Measurements from ENCODE around the gene LILRB3.
"Not testable (repeated sequence)": the region's sequence is repeated elsewhere in the genome, so short reads cannot be mapped to it uniquely, and the experiment has no call there.

Gene LILRB3

DNA sequence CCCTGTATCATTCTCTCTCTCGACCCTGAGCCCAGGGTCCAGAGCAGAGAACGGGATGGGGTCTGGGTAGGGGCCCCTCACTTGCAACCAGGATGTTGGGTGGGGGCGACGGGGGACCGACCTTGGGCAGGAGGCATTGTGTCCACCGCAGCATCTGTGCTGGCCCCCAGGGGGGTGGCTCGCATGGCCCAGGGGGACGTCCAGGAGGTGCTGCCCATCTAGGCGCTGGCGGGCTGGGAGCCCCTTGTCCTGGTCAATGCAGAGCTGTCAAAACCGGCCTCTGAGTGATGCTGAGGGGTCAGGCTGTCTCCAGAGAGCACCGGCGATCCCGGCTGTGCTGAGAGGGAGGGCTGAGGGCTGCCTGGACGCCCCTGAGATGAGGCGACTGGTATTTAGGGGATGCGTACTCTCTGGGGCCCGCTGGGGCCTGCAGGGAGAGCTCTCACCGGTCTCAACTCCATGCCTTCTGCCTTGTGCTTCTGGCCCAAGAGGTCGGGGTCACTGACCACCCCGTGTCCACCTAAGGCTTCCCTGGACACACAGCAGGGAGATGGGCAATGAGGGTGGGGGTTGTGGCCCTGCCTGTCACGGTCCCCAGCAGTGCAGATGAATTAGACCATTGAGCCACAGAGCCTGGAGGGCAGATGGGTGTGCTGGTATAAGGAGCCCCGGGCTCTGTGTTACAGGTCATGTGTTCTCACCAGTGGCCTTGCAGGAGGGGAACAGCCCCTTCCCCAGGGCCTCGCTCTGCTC is 13.6 kb downstream of the LILRB3 start:
- peak; percentile 43 for DNase-seq

DNA sequence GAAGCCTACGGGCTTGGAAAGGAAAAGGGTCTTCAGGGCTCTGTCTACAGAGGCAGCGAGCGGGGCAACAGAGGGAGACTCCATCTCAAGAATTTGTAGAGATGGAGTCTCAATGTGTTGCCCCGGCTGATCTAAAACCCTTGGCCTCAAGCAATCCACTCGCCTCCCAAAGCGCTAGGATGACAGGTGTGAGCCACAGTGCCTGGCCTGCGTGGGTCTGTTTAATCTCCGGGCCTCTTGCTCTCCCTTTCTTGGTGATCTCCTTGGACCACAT is 14.1 kb downstream of the LILRB3 start:
- DNase-seq, result no peak

DNA sequence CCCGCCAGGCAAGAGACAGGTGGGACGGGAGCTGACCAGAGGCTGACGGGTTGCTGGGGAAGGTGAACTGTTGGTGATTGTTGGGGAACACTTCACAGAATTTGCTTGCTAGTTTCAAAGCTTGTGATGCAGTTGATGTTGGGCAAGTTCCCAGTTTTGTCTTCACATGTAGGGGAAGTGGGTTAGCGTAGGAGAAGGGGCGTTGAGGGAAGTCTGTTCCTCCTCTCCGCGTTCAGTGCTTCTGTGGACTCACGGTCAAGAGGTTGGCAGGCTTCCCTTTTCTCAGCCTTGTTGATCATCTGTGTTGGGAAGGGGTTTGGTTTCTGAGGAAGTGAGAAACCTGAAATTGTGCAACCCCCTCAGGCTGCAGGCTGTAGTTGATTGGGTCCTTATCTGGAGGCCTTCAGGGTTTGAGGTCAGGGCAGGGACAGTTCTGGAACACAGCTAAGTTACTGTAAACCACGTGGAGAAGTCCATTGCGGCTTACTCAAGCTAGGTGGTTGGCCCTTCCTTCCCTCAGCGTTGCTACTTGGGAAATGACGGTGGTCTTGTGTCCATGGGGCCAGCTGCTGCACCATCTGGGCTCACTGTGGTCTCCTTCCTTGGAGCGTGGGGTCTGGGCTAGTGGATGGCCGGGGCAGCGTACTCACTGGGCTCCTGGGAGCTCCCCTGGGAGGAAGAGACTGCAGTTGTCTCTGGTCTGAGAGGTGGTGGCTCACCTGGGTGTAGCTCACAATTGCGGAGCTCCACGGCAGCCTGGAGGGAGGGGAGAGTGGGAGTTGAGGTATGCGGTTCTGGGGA is 14.6 kb downstream of the LILRB3 start:
- peak; percentile 67 for DNase-seq

DNA sequence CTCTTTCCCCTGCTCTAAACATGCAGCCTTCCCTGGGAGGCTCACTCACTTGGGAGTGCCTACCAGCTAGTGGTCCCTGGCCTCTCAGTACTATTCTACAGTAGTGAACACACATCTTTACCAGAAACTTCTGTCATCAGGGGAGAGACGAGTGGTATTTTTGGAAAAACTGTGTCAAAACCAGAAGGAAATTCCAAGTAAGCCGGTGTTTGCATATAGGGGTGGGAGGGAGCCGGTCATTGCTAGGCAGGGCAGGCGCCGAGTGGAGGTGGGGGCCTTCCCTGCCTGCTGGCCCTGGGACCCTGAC is 15.2 kb downstream of the LILRB3 start:
- DNase-seq, result no peak

DNA sequence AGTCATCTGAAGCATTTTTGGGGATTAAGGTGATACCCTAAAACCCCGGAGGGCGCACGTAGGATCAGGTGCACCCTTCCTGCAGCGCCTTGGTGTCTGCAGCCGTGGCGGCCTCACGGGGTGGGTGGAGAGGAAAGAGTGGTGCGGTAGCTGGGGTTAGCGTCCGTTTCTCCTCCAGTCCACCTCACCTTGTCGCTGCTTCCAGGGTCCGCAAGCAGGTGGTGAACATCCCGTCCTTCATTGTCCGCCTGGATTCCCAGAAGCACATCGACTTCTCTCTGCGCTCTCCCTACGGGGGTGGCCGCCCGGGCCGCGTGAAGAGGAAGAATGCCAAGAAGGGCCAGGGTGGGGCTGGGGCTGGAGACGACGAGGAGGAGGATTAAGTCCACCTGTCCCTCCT is 15.6 kb downstream of the LILRB3 start:
- DNase-seq, result not testable (repeated sequence)

DNA sequence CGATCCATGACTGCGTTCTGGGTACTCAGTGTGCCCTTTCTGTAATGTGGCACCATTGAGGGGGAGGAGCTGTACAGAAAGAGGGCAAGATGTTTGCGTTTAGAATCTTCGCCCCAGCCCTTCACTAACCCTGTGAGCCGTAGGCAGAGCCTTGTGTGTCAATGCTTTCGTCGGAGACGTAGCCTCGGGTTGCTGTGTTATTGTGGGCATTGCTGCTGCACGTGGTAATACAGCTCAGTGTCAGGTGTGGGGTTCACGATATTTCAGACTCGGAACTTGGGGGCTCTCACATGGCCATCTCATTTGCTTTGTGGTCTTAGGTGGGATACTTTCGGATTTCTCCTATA is 16.0 kb downstream of the LILRB3 start:
- no peak for DNase-seq

DNA sequence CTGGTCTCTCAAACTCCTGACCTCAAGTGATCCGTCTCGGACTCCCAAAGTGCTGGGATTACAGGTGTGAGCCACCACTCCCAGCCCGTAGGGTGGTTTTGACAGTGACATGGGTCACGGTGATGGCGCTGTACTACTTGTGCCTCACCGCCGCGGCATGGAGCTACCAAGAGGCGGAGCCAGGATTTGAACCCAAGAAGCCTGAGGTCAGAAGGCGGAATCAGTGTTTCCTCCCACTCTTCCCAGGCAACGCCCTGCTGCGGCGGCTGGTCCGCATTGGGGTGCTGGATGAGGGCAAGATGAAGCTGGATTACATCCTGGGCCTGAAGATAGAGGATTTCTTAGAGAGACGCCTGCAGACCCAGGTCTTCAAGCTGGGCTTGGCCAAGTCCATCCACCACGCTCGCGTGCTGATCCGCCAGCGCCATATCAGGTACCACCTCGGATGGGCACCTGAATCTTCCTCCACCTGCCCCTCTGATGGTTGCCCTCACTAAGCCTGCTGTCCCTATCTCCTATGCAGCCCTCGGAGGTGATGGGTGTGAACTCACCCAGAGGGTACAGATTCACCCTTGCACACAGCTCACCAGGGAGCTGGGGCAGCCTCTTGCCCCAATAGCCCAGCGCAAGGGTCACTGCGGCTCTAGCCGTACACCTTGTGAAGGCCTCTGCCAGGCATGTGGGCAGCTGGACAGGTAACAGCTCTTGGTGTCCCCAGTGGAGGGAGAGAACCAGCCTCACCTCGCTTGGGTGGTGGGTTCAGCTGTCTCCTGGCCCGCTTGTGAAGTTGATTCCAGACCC is 16.6 kb downstream of the LILRB3 start:
- DNase-seq, result no peak

DNA sequence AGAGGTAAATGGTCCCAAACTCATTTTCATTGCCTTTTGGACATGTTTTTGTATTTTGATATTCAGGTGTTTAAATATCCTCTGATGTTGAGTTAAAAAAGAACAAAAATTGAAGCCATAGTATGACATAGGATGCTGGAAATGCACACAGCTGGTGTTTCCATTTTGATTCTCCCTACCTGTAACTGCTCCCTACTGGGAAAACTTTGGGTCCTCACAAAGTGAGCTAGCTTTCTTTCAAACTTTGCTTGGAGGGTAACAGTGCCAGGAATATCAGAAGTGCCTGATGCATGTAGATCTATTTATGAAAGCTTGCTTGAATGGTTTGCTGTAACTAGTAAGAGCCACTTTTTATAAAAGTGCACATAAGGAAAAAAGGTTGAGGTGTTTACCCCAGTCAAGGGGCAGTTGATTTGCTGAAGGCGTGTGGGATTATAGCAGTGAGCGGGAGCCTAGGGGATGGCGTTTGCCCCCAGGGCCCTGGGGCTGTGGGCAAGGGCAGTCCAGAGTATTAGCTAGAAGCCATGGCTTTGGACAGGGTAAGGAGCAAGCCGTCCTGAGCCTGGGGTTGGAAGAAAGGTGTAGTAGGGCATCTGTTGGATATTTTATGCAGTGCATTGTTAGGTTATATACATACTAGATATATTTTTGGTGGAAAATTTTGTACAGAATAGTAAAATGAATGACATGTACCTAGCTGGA is 17.9 kb downstream of the LILRB3 start:
- no peak for DNase-seq

DNA sequence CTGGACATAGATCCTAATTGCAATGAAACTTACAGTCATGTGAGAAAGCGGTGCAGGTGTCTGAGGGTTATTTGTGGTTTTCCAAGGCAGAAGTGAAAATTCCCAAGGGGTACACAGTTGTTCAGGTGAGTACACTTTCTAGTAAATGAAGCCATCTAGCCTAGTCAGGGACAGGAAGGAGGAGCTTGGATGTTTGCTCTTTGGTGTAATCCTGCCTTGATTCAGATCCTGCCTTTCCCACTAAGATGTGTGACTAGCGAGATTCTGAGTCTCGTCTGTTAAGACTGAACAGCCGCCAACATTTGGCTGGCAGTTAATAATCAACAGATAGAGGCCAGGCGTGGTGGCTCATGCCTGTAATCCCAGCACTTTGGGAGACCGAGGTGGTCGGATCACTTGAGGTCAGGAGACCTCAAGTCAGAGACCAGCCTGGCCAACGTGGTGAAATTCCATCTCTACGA is 19.6 kb downstream of the LILRB3 start:
- no peak for DNase-seq

DNA sequence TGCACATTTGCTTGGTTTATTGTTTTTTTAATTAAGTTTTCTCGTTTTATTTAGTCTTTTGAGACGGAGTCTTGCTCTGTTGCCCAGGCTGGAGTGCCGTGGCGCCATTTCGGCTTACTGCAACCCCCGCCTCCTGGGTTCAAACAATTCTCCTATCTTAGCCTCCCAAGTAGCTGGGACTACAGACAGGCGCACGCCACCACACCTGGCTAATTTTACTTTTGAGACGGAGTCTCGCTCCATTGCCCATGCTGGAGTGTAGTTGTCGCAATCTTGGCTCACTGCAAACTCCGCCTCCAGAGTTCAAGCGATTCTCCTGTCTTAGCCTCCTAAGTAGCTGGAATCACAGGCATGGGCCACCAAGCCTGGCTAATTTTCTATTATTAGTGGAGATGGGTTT is 20.8 kb downstream of the LILRB3 start:
- no peak for DNase-seq

DNA sequence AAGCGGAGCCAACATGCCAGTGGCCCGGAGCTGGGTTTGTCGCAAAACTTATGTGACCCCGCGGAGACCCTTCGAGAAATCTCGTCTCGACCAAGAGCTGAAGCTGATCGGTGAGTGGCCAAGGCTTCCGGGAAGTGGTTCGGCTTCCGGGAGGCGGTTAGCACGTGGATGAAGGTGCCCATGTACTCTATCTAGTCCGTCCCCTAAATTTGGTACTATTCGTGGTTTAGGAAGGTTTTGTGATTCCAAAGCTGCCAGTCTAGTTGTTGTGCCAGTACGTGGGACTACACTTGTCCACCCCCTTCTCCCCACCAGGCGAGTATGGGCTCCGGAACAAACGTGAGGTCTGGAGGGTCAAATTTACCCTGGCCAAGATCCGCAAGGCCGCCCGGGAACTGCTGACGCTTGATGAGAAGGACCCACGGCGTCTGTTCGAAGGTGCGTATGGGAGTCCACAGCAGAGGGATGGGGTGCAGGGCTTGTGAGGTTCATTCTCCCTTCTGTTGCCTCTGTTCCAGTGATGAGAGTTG is 21.6 kb downstream of the LILRB3 start:
- DNase-seq, result no peak

DNA sequence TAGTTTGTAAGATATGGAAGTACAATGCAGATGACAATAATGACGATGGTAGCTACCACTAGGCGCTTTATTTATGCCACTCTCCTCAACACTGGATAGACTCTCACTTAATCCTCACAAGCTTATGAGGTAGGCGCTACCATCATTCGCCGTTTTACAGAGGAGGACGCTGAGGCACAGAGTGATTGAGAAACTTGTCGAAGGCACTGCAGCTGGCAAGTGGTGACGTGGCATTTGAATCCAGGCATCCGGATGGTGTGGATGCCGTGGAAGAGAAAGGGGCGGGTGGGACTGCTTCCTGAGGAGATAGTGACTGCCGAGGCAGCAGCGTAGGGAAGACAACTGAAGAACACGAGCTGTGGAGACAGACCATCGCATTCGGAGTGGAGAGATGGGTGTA is 23.4 kb downstream of the LILRB3 start:
- DNase-seq, result no peak

DNA sequence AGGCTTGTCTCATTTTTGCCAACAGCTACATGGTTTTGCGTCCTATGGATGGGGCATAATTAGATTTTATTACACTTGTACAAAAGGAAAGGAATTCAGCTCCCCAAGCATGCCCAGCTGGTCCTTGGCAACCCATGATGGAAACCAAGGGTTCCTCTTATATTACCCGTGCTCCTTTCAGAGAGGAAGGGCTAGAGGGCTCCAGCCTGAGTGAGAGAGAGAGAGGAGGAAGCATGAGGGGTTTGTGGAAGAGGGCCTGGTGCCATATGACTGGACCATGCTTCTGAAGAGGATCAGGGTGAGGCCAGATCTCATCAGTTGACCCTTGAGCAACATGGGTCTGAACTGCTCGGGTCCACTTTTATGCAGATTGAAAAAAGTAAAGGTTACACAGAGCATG is 25.7 kb downstream of the LILRB3 start:
- no peak for DNase-seq

DNA sequence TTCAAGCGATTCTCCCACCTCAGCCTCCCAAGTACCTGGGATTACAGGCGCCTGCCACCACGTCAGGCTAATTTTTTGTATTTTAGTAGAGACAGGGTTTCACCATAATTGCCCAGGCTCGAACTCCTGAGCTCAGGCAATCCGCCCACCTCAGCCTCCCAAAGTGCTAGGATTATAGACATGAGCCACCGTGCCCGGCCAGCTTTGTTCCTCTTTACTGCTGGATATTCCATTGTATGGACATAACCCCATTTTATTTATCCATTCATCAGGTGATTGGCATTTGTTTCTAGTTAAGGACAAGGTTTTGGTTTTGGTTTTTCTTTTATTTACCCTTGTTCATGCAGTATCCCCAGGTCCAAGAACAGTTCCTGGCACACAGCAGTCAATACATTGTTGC is 26.3 kb downstream of the LILRB3 start:
- DNase-seq, result no peak

DNA sequence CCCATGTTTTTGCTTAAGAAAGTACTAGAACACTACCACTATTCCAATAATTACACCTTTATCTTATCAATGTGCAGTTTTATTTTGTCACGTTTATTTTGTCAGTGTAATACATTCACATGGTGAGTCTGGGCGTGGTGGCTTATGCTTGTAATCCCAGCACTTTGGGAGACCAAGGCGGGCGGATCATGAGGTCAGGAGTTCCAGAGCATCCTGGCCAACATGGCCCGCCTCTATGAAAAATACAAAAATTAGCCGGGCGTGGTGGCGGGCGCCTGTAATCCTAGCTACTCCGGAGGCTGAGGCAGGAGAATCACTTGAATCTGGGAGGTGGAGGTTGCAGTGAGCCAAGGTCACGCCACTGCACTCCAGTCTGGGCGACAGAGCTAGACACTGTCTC is 28.3 kb downstream of the LILRB3 start:
- DNase-seq, result not testable (repeated sequence)

DNA sequence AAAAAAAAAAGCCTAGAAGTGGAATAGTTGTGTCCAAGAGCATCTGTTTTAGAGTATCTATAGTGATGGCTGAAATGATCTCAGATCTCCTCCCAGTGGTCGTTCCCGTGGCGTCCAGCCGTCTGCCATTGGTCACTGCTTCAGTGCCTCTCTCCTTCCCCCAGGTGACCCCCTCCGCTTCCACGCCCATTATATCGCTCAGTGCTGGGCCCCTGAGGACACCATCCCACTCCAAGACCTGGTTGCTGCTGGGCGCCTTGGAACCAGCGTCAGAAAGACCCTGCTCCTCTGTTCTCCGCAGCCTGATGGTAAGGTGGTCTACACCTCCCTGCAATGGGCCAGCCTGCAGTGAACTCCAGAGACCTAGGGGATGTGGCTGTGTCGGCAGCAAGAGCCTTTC is 29.8 kb downstream of the LILRB3 start:
- no peak for DNase-seq

DNA sequence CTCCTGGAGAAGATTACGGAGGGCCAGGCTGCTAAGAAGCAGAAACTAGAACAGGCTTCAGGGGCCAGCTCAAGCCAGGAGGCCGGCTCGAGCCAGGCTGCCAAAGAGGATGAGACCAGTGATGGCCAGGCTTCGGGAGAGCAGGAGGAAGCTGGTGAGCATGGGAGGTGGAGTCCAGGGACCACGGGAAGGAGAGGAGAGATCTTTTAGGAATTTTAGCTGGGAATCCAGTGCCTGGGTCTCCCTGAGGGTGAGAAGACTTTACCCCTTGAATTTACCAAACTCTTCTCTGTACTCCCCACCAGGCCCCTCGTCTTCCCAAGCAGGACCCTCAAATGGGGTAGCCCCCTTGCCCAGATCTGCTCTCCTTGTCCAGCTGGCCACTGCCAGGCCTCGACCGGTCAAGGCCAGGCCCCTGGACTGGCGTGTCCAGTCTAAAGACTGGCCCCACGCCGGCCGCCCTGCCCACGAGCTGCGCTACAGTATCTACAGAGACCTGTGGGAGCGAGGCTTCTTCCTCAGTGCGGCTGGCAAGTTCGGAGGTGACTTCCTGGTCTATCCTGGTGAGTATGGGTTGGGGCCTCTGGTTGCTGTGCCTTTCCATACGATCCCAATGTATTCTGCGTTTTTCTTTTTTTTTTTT is 30.9 kb downstream of the LILRB3 start:
- DNase-seq, result no peak

DNA sequence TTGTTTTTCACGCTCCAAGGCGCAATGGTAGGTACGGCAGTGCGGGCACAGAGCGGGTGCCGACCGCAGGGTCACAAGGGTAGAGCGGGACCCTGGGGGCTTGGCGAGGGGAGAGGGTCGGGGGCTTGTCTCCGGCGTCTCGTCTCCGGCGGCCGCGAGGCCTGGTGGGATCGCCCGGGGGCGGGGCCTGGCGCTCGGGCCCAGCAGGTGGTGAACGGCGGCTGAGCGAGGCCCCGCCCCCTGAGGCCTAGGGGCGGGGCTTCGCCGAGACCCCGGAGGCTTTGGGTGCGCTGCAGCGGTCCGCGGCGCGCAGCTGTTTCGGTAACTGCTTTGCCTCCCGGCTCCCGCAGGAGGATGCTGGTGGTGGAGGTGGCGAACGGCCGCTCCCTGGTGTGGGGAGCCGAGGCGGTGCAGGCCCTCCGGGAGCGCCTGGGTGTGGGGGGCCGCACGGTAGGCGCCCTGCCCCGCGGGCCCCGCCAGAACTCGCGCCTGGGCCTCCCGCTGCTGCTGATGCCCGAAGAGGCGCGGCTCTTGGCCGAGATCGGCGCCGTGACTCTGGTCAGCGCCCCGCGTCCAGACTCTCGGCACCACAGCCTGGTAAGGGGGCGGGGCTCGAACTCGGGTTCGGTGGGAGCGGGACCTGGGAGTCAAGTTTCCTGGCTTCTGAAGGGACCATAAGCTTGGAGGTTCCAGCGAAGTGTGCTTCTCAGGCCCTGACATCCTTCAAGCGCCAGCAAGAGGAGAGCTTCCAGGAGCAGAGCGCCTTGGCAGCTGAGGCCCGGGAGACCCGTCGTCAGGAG is 31.6 kb downstream of the LILRB3 start, which contains the start of gene TSEN34:
Gene TSEN34 (plus strand): TSS at position 298 of the 800 bp plus-strand sequence. CDS start 57 bp downstream, at position 355.
- peak; percentile 88 for DNase-seq

DNA sequence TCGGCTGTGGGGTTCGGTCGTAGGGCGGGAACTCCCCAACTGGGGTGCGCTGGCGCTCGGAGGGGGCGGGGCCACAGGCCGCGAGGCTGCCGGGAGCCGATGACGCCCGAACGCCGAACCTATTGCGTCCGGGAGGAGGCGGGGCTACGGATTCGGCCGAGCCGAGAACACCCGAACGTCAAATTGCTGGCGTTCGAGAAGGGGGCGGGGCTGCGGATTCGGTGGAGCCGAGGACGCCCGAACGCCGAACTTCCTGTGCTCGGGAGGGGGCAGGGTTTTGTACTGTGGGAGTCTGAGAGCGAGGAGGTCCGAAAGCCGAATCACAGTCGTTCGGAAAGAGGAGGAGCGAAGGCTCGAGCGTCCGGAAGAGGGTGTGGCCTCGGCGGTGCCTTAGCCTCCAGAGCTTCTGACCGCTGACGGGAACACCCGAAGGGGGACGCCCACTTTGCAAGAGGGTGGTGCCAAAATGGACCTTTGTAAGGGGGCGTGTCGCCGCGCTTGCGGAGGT is 32.2 kb downstream of the LILRB3 start:
- peak; percentile 100 for DNase-seq

DNA sequence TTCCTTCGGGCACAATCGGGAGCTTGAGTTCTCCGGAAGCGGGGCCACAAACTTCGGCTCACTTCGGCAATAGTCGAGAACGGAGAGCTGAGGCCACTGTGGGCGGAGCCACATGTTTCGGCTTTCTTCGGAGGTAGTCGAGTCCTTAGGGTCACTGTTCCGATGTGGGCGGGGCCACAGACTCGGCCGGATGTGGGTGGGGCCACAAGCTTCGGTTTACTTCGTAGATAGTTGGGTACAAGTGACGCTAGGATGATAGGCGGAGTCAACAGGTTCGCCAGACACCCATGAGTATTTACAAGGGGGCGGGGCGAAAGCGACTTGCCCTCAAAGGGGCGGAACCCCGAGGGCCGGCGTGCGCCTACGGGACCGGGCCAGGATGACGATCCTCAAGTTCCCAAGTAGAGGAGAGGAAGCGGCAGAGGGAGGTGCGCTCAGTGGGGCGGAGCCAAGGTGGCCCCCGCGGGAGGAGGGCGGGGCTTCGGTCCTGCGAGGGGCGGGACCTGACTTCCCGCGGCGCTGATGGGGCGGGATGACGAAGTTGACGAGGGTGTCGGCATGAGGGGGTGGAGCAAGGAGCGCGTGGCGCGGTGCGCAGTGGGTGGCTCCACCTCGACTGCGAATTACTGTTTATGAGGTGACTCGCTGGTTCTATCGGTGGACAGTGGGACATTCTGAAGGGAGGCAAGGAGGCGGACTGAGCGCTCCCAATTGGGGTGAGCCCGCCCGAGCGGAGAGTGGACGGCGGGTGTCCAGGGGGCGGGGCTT is 32.9 kb downstream of the LILRB3 start:
- peak; percentile 100 for DNase-seq
